K562 (cell line): ENCODE measurements around the gene TUBB4B. TPM values are rescaled to one million over a fixed set of nuclear protein-coding genes. Genes with fewer than 3 reads are reported as not detected.

Experiments used
- polyA plus RNA-seq, 8 experiments: library from polyadenylated mRNA; depleted of rRNA in 4 of 8; stranded (reverse) in 5 of 8; unstranded in 3 of 8; fragments of >200 nt; fragmentation: Nextera tagmentation in 2 of 8; fragmentation: Illumina TruSeq in 1 of 8; extraction: Ambion mirVana in 2 of 8; extraction: Trizol in 1 of 8; gene quantifications; 2 replicates each; pipeline versions ENCODE4 v1.2.1 to v1.2.3, GENCODE V29; 2011 to 2014; ENCODE audit warnings: inconsistent platforms in 1 of 8, missing spikeins in 1 of 8
- total RNA-seq, 7 experiments: library from RNA; depleted of rRNA in 6 of 7; stranded (reverse); fragments of >200 nt in 6 of 7; fragmentation: Illumina TruSeq in 2 of 7; extraction: Trizol in 2 of 7; gene quantifications; 2 replicates each; pipeline versions ENCODE4 v1.2.1 to v1.2.3, GENCODE V29; 2011 to 2021; ENCODE audit warnings: low replicate concordance in 1 of 7
- TF ChIP-seq, protein P1 (sequence below): fragments of 450-650 bp; IDR thresholded peaks from 2 replicates; pipeline ENCODE4 v1.6.1; 2016; ENCODE audit warnings: mild to moderate bottlenecking, moderate library complexity
- TF ChIP-seq, protein P2 (sequence below): sonication (generic); formaldehyde crosslinking; IDR thresholded peaks from 2 replicates; pipeline ENCODE4 v1.8.1; 2023; ENCODE audit warnings: mild to moderate bottlenecking, missing genetic modification reagents

The TUBB4B gene
- total and polyA plus RNA-seq, 9 of the 15 experiments (the other 6 are each of a cell fraction or from before 2014, with no cell fraction given) = 24.1 to 443 (median 268) TPM

GRCh38 chr9:137217276-137218211 lies 23.5 kb upstream of the TUBB4B start (continued):
- TF ChIP-seq, protein P1, sequence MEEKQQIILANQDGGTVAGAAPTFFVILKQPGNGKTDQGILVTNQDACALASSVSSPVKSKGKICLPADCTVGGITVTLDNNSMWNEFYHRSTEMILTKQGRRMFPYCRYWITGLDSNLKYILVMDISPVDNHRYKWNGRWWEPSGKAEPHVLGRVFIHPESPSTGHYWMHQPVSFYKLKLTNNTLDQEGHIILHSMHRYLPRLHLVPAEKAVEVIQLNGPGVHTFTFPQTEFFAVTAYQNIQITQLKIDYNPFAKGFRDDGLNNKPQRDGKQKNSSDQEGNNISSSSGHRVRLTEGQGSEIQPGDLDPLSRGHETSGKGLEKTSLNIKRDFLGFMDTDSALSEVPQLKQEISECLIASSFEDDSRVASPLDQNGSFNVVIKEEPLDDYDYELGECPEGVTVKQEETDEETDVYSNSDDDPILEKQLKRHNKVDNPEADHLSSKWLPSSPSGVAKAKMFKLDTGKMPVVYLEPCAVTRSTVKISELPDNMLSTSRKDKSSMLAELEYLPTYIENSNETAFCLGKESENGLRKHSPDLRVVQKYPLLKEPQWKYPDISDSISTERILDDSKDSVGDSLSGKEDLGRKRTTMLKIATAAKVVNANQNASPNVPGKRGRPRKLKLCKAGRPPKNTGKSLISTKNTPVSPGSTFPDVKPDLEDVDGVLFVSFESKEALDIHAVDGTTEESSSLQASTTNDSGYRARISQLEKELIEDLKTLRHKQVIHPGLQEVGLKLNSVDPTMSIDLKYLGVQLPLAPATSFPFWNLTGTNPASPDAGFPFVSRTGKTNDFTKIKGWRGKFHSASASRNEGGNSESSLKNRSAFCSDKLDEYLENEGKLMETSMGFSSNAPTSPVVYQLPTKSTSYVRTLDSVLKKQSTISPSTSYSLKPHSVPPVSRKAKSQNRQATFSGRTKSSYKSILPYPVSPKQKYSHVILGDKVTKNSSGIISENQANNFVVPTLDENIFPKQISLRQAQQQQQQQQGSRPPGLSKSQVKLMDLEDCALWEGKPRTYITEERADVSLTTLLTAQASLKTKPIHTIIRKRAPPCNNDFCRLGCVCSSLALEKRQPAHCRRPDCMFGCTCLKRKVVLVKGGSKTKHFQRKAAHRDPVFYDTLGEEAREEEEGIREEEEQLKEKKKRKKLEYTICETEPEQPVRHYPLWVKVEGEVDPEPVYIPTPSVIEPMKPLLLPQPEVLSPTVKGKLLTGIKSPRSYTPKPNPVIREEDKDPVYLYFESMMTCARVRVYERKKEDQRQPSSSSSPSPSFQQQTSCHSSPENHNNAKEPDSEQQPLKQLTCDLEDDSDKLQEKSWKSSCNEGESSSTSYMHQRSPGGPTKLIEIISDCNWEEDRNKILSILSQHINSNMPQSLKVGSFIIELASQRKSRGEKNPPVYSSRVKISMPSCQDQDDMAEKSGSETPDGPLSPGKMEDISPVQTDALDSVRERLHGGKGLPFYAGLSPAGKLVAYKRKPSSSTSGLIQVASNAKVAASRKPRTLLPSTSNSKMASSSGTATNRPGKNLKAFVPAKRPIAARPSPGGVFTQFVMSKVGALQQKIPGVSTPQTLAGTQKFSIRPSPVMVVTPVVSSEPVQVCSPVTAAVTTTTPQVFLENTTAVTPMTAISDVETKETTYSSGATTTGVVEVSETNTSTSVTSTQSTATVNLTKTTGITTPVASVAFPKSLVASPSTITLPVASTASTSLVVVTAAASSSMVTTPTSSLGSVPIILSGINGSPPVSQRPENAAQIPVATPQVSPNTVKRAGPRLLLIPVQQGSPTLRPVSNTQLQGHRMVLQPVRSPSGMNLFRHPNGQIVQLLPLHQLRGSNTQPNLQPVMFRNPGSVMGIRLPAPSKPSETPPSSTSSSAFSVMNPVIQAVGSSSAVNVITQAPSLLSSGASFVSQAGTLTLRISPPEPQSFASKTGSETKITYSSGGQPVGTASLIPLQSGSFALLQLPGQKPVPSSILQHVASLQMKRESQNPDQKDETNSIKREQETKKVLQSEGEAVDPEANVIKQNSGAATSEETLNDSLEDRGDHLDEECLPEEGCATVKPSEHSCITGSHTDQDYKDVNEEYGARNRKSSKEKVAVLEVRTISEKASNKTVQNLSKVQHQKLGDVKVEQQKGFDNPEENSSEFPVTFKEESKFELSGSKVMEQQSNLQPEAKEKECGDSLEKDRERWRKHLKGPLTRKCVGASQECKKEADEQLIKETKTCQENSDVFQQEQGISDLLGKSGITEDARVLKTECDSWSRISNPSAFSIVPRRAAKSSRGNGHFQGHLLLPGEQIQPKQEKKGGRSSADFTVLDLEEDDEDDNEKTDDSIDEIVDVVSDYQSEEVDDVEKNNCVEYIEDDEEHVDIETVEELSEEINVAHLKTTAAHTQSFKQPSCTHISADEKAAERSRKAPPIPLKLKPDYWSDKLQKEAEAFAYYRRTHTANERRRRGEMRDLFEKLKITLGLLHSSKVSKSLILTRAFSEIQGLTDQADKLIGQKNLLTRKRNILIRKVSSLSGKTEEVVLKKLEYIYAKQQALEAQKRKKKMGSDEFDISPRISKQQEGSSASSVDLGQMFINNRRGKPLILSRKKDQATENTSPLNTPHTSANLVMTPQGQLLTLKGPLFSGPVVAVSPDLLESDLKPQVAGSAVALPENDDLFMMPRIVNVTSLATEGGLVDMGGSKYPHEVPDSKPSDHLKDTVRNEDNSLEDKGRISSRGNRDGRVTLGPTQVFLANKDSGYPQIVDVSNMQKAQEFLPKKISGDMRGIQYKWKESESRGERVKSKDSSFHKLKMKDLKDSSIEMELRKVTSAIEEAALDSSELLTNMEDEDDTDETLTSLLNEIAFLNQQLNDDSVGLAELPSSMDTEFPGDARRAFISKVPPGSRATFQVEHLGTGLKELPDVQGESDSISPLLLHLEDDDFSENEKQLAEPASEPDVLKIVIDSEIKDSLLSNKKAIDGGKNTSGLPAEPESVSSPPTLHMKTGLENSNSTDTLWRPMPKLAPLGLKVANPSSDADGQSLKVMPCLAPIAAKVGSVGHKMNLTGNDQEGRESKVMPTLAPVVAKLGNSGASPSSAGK = peak; percentile 44
- TF ChIP-seq, protein P2, sequence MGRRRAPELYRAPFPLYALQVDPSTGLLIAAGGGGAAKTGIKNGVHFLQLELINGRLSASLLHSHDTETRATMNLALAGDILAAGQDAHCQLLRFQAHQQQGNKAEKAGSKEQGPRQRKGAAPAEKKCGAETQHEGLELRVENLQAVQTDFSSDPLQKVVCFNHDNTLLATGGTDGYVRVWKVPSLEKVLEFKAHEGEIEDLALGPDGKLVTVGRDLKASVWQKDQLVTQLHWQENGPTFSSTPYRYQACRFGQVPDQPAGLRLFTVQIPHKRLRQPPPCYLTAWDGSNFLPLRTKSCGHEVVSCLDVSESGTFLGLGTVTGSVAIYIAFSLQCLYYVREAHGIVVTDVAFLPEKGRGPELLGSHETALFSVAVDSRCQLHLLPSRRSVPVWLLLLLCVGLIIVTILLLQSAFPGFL = no peak
